Peyer's patch (tissue), 4 donors: ENCODE data around the gene GPC5.

Source experiments
- POLR2A ChIP-seq, 2 donors: fragments of 450-650 bp; IDR thresholded peaks; one replicate each; pipeline ENCODE4 v1.5.1; 2017; ENCODE audit warnings: antibody characterized with exemption in 2 of 2, mild to moderate bottlenecking in 2 of 2, moderate library complexity in 2 of 2
- TF ChIP-seq, protein P1 (sequence below), 6 experiments: fragments of 450-650 bp in 4 of 6; fragments of 200-600 bp in 2 of 6; sonication (generic) in 1 of 6; IDR thresholded peaks; one replicate each; pipeline ENCODE4 v1.5.1; 2017 to 2019; ENCODE audit warnings: antibody characterized with exemption in 6 of 6, mild to moderate bottlenecking in 3 of 6, moderate library complexity in 1 of 6

DNA sequence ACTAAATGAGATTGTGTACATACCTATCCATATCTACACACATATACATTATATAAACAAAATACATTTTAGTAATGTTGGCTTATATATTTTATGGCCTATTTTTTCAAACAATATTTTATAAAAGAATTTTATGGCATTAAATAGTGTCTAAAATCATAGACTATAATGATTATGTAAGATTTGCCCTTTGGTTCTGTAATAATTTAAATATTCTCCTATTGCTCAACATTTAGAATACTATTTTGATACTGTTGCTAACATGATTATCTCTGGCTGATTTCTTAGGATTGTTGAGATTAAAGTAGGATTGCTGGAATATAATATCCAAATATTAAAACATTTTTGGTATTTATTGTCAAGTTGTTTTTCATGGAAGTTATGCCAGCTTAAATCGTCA, 1263.0 kb downstream of the GPC5 start:
- TF ChIP-seq, protein P1, sequence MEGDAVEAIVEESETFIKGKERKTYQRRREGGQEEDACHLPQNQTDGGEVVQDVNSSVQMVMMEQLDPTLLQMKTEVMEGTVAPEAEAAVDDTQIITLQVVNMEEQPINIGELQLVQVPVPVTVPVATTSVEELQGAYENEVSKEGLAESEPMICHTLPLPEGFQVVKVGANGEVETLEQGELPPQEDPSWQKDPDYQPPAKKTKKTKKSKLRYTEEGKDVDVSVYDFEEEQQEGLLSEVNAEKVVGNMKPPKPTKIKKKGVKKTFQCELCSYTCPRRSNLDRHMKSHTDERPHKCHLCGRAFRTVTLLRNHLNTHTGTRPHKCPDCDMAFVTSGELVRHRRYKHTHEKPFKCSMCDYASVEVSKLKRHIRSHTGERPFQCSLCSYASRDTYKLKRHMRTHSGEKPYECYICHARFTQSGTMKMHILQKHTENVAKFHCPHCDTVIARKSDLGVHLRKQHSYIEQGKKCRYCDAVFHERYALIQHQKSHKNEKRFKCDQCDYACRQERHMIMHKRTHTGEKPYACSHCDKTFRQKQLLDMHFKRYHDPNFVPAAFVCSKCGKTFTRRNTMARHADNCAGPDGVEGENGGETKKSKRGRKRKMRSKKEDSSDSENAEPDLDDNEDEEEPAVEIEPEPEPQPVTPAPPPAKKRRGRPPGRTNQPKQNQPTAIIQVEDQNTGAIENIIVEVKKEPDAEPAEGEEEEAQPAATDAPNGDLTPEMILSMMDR (IDR thresholded peaks at IDR 0.05): no peak
- no peak for TF ChIP-seq POLR2A (IDR thresholded peaks at IDR 0.05)
